Subcutaneous abdominal adipose tissue (tissue), 5 donors: ENCODE measurements around the gene GRAMD2A.

Experiments
- H3K27ac ChIP-seq: one replicate; pipeline ENCODE4 v1.7.0; 2013; ENCODE audit warnings: low read depth, mild to moderate bottlenecking, inconsistent platforms, low read length, moderate library complexity
- H3K27me3 ChIP-seq, 5 donors: one replicate each; pipeline ENCODE4 v1.7.0; 2013; ENCODE audit warnings: low read length in 5 of 5, inconsistent platforms in 1 of 5; ENCODE audit not compliant: control insufficient read depth in 5 of 5, insufficient read depth in 4 of 5
- H3K36me3 ChIP-seq, 5 donors: one replicate each; pipeline ENCODE4 v1.7.0; 2013; ENCODE audit warnings: low read length in 5 of 5; ENCODE audit not compliant: control insufficient read depth in 5 of 5, insufficient read depth in 5 of 5
- H3K4me1 ChIP-seq, 5 donors: one replicate each; pipeline ENCODE4 v1.7.0; 2013; ENCODE audit warnings: low read length in 5 of 5, mild to moderate bottlenecking in 3 of 5, moderate library complexity in 1 of 5; ENCODE audit not compliant: control insufficient read depth in 5 of 5, insufficient read depth in 5 of 5
- H3K4me3 ChIP-seq, 5 donors: one replicate each; pipeline ENCODE4 v1.7.0; 2013; ENCODE audit warnings: low read length in 5 of 5, low read depth in 1 of 5
- H3K9ac ChIP-seq, 5 donors: one replicate each; pipeline ENCODE4 v1.7.0; 2013; ENCODE audit warnings: low read length in 5 of 5, mild to moderate bottlenecking in 4 of 5, moderate library complexity in 3 of 5
- H3K9me3 ChIP-seq, 5 donors: one replicate each; pipeline ENCODE4 v1.7.0; 2013; ENCODE audit warnings: low read length in 5 of 5; ENCODE audit not compliant: control insufficient read depth in 5 of 5
- donor health status: healthy.
- donor health status: healthy.
- donor health status: healthy.
- donor health status: healthy.
- donor health status: healthy.

The GRAMD2A gene

GRCh38 chr15:72141171-72142084, 56.2 kb downstream of the GRAMD2A start:
- no peak overlapping the region for H3K27ac ChIP-seq
- H3K9me3 ChIP-seq: no peaks in the 10 kb centered on the region
- H3K4me1 ChIP-seq: no peaks in the 10 kb centered on the region
- H3K27me3 ChIP-seq: no peaks in the 10 kb centered on the region
- peaks cover 0 to 4% (median 0%) of the 10 kb centered on the region in 5 donors for H3K36me3 ChIP-seq
- no peak overlapping the region for H3K9ac ChIP-seq
- H3K4me3 ChIP-seq: no peak overlapping the region

GRCh38 chr15:72140088-72140487, 57.5 kb downstream of the GRAMD2A start:
- H3K4me1 ChIP-seq: no peaks in the 10 kb centered on the region
- no peaks in the 10 kb centered on the region for H3K9me3 ChIP-seq
- no peaks in the 10 kb centered on the region for H3K27me3 ChIP-seq
- no peak overlapping the region for H3K27ac ChIP-seq
- H3K4me3 ChIP-seq: no peak overlapping the region
- H3K36me3 ChIP-seq: peaks cover 0 to 4% (median 0%) of the 10 kb centered on the region in 5 donors
- H3K9ac ChIP-seq: no peak overlapping the region

GRCh38 chr15:72139667-72140066, 57.9 kb downstream of the GRAMD2A start:
- Histone ChIP-seq H3K27me3 (no peaks in the 10 kb centered on the region), H3K9ac (no peak overlapping the region), H3K4me1 (no peaks in the 10 kb centered on the region), H3K27ac (no peak overlapping the region), H3K36me3 (peaks cover 0 to 4% (median 0%) of the 10 kb centered on the region in 5 donors), H3K9me3 (no peaks in the 10 kb centered on the region), H3K4me3 (no peak overlapping the region)

- H3K9me3 ChIP-seq: no peaks in the 10 kb centered on the region
- no peak overlapping the region for H3K9ac ChIP-seq
- no peaks in the 10 kb centered on the region for H3K4me1 ChIP-seq
- peaks cover 0 to 4% (median 0%) of the 10 kb centered on the region in 5 donors for H3K36me3 ChIP-seq
- no peak overlapping the region for H3K4me3 ChIP-seq
- H3K27me3 ChIP-seq: no peaks in the 10 kb centered on the region
- H3K27ac ChIP-seq: no peak overlapping the region
Observed at GRCh38 chr15:72136170-72137051, 61.2 kb downstream of the GRAMD2A start.

GRCh38 chr15:72135719-72136118, 61.9 kb downstream of the GRAMD2A start:
- Histone ChIP-seq H3K4me3 (no peak overlapping the region), H3K36me3 (peaks cover 0 to 4% (median 0%) of the 10 kb centered on the region in 5 donors), H3K27ac (no peak overlapping the region), H3K9me3 (no peaks in the 10 kb centered on the region), H3K9ac (no peak overlapping the region), H3K27me3 (no peaks in the 10 kb centered on the region), H3K4me1 (no peaks in the 10 kb centered on the region)

DNA sequence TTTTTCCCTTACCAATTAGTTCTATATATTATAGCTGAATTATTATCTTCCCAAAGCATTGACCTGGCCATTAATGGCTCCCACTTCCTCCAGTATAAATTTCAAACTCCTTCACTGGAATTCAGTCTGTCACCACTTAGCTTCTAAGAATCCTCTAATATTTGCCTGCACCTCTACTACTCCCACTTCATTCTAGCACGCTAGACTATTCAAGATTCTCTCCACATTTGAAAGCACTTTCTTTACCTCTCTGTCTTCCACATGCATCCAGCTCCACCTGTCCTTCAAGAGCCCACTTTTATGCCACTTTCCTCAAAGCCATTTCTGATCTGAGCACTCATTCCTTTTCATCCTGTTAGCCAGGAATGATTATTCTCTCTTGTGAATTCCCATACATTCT, 64.4 kb downstream of the GRAMD2A start:
- H3K27me3 ChIP-seq: no peaks in the 10 kb centered on the region
- no peak overlapping the region for H3K4me3 ChIP-seq
- no peaks in the 10 kb centered on the region for H3K36me3 ChIP-seq
- H3K27ac ChIP-seq: no peak overlapping the region
- H3K4me1 ChIP-seq: no peaks in the 10 kb centered on the region
- H3K9me3 ChIP-seq: no peaks in the 10 kb centered on the region
- no peak overlapping the region for H3K9ac ChIP-seq

DNA sequence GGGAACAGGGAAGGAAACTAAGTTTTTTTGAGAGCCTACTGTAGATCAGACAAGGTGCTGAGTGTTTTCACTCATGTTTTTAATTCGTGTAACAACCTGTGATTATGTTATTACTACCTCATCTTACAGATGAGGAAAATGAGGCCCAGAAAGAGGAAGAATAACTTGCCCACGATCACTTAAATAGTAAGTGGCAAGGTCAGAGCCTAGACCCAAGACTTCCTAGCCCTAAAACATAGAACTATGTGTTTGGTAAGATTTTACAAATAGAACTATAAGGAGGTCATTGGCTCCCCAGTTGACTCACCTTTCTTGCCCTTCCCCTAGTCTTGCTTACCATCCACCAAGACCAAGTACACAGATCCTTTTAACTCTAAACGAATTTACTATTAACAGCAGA, 65.7 kb downstream of the GRAMD2A start:
- Histone ChIP-seq H3K4me3 (no peak overlapping the region), H3K9me3 (no peaks in the 10 kb centered on the region), H3K36me3 (no peaks in the 10 kb centered on the region), H3K4me1 (no peaks in the 10 kb centered on the region), H3K27ac (no peak overlapping the region), H3K27me3 (no peaks in the 10 kb centered on the region), H3K9ac (no peak overlapping the region)

GRCh38 chr15:72130272-72130671, 67.3 kb downstream of the GRAMD2A start:
- H3K27me3 ChIP-seq: no peaks in the 10 kb centered on the region
- no peaks in the 10 kb centered on the region for H3K9me3 ChIP-seq
- no peak overlapping the region for H3K27ac ChIP-seq
- no peak overlapping the region for H3K4me3 ChIP-seq
- no peaks in the 10 kb centered on the region for H3K36me3 ChIP-seq
- no peak overlapping the region for H3K9ac ChIP-seq
- no peaks in the 10 kb centered on the region for H3K4me1 ChIP-seq

DNA sequence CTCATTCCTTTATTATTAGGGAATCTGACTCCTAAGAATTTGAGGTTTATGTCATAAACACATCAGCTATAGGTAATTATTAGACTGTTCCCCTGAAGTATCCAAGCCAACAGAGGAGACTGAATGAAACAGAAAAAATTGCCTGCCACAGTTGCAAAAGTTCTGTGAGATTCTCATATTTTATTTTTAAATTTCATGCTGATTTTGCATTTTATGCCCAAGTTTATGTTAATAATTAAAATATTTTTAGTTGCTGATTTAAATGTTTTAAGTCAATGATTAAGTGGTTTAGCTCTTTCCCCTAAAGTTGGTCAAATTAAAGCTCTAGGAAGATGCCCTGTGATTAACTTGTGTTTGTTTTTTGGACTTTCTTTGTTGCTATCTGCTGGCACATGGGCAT, 69.2 kb downstream of the GRAMD2A start:
- H3K36me3 ChIP-seq: no peaks in the 10 kb centered on the region
- no peak overlapping the region for H3K4me3 ChIP-seq
- no peaks in the 10 kb centered on the region for H3K9me3 ChIP-seq
- H3K9ac ChIP-seq: no peak overlapping the region
- no peak overlapping the region for H3K27ac ChIP-seq
- peaks cover 0 to 2% (median 0%) of the 10 kb centered on the region in 5 donors for H3K4me1 ChIP-seq
- H3K27me3 ChIP-seq: no peaks in the 10 kb centered on the region
